Smooth muscle cell (in vitro differentiated cells): Measurements from ENCODE around the gene PTPRN2. TPM values are rescaled to one million over a fixed set of nuclear protein-coding genes. Genes with fewer than 3 reads are reported as not detected.

Experiments
- DNase-seq: peaks from one replicate; lab custom pipeline; 2025; ENCODE audit not compliant: unreplicated experiment; lab: John Stamatoyannopoulos, UW
- H2AFZ ChIP-seq: fragments of 200-600 bp; sonication (generic); 2 replicates; pipeline ENCODE4 v1.6.0; 2016; ENCODE audit warnings: antibody characterized with exemption, low read depth, mild to moderate bottlenecking
- H3F3A ChIP-seq: fragments of 200-600 bp; sonication (generic); 2 replicates; pipeline ENCODE4 v1.6.0; 2017; ENCODE audit warnings: antibody characterized with exemption, low read depth
- H3K27ac ChIP-seq: fragments of 200-600 bp; sonication (generic); 2 replicates; pipeline ENCODE4 v1.5.1; 2016; ENCODE audit warnings: low read depth, mild to moderate bottlenecking
- H3K27me3 ChIP-seq: fragments of 200-600 bp; sonication (generic); 2 replicates; pipeline ENCODE4 v1.6.1; 2016; ENCODE audit warnings: low read depth, mild to moderate bottlenecking
- H3K36me3 ChIP-seq: fragments of 200-600 bp; sonication (generic); 2 replicates; pipeline ENCODE4 v1.5.1; 2016; ENCODE audit warnings: low read depth
- H3K4me1 ChIP-seq: fragments of 200-600 bp; sonication (generic); 2 replicates; pipeline ENCODE4 v1.5.1; 2016; ENCODE audit warnings: low read depth
- H3K4me2 ChIP-seq: fragments of 200-600 bp; sonication (generic); 2 replicates; pipeline ENCODE4 v1.6.0; 2016; ENCODE audit warnings: mild to moderate bottlenecking
- H3K4me3 ChIP-seq: fragments of 200-600 bp; sonication (generic); 2 replicates; pipeline ENCODE4 v1.5.1; 2016; ENCODE audit warnings: mild to moderate bottlenecking
- H3K79me2 ChIP-seq: fragments of 200-600 bp; sonication (generic); 2 replicates; pipeline ENCODE4 v1.6.0; 2016; ENCODE audit warnings: low read depth, mild to moderate bottlenecking
- H3K9ac ChIP-seq: fragments of 200-600 bp; sonication (generic); 2 replicates; pipeline ENCODE4 v1.6.0; 2016; ENCODE audit warnings: low read depth
- H3K9me3 ChIP-seq: fragments of 200-600 bp; sonication (generic); replicated peaks from 2 replicates; pipeline ENCODE4 v1.5.1; 2016; ENCODE audit warnings: low read depth
- H4K20me1 ChIP-seq: fragments of 200-600 bp; sonication (generic); 2 replicates; pipeline ENCODE4 v1.6.0; 2016; ENCODE audit warnings: low read depth
- CTCF ChIP-seq: fragments of 200-600 bp; sonication (generic); IDR thresholded peaks from 2 replicates; pipeline ENCODE4 v1.5.1; 2017; ENCODE audit warnings: borderline replicate concordance, mild to moderate bottlenecking, antibody characterized with exemption; ENCODE audit not compliant: insufficient read depth, poor library complexity, severe bottlenecking
- WGBS: methylation state at CpG from one replicate; pipeline ENCODE4 v1.1.7; 2016; ENCODE audit warnings: low lambda C conversion rate; 5-methylcytosine and 5-hydroxymethylcytosine counted together
- polyA plus RNA-seq: library from polyadenylated mRNA; unstranded; fragments of >200 nt; fragmentation: Nextera tagmentation; extraction: Ambion mirVana; gene quantifications from 2 replicates; pipeline ENCODE4 v1.2.1, GENCODE V29; 2016
- total RNA-seq: library from RNA; depleted of rRNA; stranded (reverse); fragments of >200 nt; gene quantifications from 2 replicates; pipeline ENCODE4 v1.2.3, GENCODE V29; 2014

Gene PTPRN2
- total and polyA plus RNA-seq, 2 experiments from 2014 or later = 0.09 to 0.87 TPM

- no peaks in the 10 kb centered on the region for H3K9me3 ChIP-seq
- no peak overlapping the region for H3K4me3 ChIP-seq
- no peak overlapping the region for H3K4me2 ChIP-seq
- no peak overlapping the region for H3K9ac ChIP-seq
- H3F3A ChIP-seq = no peaks in the 10 kb centered on the region
- no peak for TF ChIP-seq CTCF
- H3K27ac ChIP-seq = no peak overlapping the region
- no peaks in the 10 kb centered on the region for H3K36me3 ChIP-seq
- no peak for DNase-seq
- H4K20me1 ChIP-seq = no peaks in the 10 kb centered on the region
- H2AFZ ChIP-seq = no peak overlapping the region
- no peaks in the 10 kb centered on the region for H3K27me3 ChIP-seq
- 88% methylated on average over 24 of the region's 24 CpGs for WGBS
- no peaks in the 10 kb centered on the region for H3K4me1 ChIP-seq
- H3K79me2 ChIP-seq = no peaks in the 10 kb centered on the region
Observed at GRCh38 chr7:158246272-158246959, 341.2 kb downstream of the PTPRN2 start.

GRCh38 chr7:158245724-158246041 is 341.9 kb downstream of the PTPRN2 start:
- no peaks in the 10 kb centered on the region for H3K36me3 ChIP-seq
- DNase-seq = no peak
- H2AFZ ChIP-seq = no peak overlapping the region
- H3K4me2 ChIP-seq = no peak overlapping the region
- H3K27ac ChIP-seq = no peak overlapping the region
- WGBS = 96% methylated on average over 12 of the region's 12 CpGs
- H3F3A ChIP-seq = no peaks in the 10 kb centered on the region
- no peak for TF ChIP-seq CTCF
- H3K9ac ChIP-seq = no peak overlapping the region
- no peaks in the 10 kb centered on the region for H3K4me1 ChIP-seq
- no peaks in the 10 kb centered on the region for H4K20me1 ChIP-seq
- H3K9me3 ChIP-seq = no peaks in the 10 kb centered on the region
- no peaks in the 10 kb centered on the region for H3K79me2 ChIP-seq
- no peak overlapping the region for H3K4me3 ChIP-seq
- no peaks in the 10 kb centered on the region for H3K27me3 ChIP-seq

GRCh38 chr7:158244873-158245723 is 342.5 kb downstream of the PTPRN2 start:
- no peaks in the 10 kb centered on the region for H3K79me2 ChIP-seq
- no peaks in the 10 kb centered on the region for H3K36me3 ChIP-seq
- H3K4me1 ChIP-seq = no peaks in the 10 kb centered on the region
- H3K27me3 ChIP-seq = no peaks in the 10 kb centered on the region
- H3F3A ChIP-seq = no peaks in the 10 kb centered on the region
- H3K9ac ChIP-seq = no peak overlapping the region
- TF ChIP-seq CTCF = no peak
- no peaks in the 10 kb centered on the region for H3K9me3 ChIP-seq
- DNase-seq = no peak
- H3K27ac ChIP-seq = no peak overlapping the region
- no peak overlapping the region for H3K4me2 ChIP-seq
- WGBS = 95% methylated on average over 40 of the region's 40 CpGs
- H2AFZ ChIP-seq = no peak overlapping the region
- H3K4me3 ChIP-seq = no peak overlapping the region
- H4K20me1 ChIP-seq = no peaks in the 10 kb centered on the region
